ENCODE measurements around the gene NDUFB7.

The NDUFB7 gene

GRCh38 chr19:14525729-14526128 lies 46.1 kb downstream of the NDUFB7 start:
- TF ChIP-seq, protein P1, sequence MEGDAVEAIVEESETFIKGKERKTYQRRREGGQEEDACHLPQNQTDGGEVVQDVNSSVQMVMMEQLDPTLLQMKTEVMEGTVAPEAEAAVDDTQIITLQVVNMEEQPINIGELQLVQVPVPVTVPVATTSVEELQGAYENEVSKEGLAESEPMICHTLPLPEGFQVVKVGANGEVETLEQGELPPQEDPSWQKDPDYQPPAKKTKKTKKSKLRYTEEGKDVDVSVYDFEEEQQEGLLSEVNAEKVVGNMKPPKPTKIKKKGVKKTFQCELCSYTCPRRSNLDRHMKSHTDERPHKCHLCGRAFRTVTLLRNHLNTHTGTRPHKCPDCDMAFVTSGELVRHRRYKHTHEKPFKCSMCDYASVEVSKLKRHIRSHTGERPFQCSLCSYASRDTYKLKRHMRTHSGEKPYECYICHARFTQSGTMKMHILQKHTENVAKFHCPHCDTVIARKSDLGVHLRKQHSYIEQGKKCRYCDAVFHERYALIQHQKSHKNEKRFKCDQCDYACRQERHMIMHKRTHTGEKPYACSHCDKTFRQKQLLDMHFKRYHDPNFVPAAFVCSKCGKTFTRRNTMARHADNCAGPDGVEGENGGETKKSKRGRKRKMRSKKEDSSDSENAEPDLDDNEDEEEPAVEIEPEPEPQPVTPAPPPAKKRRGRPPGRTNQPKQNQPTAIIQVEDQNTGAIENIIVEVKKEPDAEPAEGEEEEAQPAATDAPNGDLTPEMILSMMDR (IDR thresholded peaks at IDR 0.05; ENCODE audit: insufficient read depth, missing control alignments): no peak
- FAIRE-seq (no peak), DNase-seq (ENCODE audit: insufficient read length, low spot score) (no peak)

- FAIRE-seq (no peak), DNase-seq (ENCODE audit: insufficient read length, low spot score) (no peak)
- TF ChIP-seq, protein P1 (IDR thresholded peaks at IDR 0.05; ENCODE audit: insufficient read depth, missing control alignments): no peak
Observed at GRCh38 chr19:14520543-14520942, 51.3 kb downstream of the NDUFB7 start.

DNA sequence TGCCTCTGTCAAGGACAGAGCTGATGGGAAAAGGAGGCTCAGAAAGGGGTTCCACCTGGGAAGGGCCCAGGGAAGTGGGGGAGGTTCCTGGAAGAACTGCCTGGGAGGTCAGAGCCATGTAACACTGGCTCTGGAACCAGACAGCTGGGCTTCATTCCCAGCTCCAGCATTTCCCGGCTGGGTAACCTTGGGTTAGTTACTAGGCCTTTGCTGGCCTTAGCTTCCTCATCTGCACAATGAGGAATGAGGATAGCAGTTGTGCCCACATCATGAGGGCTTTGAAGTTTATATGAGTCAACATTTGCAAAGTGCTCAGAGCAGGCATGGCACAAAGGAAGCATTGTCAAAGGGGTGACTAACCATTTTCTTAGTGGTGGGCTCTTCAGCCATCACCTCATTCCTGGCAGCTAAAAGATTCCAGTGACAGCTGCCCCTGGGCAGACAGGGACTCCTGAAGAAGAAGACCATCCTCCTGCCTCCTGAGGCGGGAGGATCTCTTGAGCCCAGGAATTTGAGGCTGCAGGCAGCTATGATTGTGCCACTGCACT lies 51.9 kb downstream of the NDUFB7 start:
- TF ChIP-seq, protein P1 (IDR thresholded peaks at IDR 0.05; ENCODE audit: insufficient read depth, missing control alignments): no peak
- no peak for FAIRE-seq

GRCh38 chr19:14519245-14519859 lies 52.5 kb downstream of the NDUFB7 start:
- DNase-seq (ENCODE audit: insufficient read length, low spot score): no peak
- no peak for FAIRE-seq
- TF ChIP-seq, protein P1 (IDR thresholded peaks at IDR 0.05; ENCODE audit: insufficient read depth, missing control alignments): no peak

More for the DNA sequence above, 51.9 kb downstream of the NDUFB7 start:
- no peak for DNase-seq (ENCODE audit: insufficient read length, low spot score)

- FAIRE-seq (no peak), DNase-seq (ENCODE audit: insufficient read length, low spot score) (no peak)
- TF ChIP-seq, protein P1 (IDR thresholded peaks at IDR 0.05; ENCODE audit: insufficient read depth, missing control alignments): no peak
Observed at GRCh38 chr19:14517840-14518505, 53.9 kb downstream of the NDUFB7 start, which contains the start of gene DNAJB1. Gene DNAJB1, minus strand, starts transcription at chr19:14518397. Its CDS starts 48 bp downstream, at chr19:14518349.

DNA sequence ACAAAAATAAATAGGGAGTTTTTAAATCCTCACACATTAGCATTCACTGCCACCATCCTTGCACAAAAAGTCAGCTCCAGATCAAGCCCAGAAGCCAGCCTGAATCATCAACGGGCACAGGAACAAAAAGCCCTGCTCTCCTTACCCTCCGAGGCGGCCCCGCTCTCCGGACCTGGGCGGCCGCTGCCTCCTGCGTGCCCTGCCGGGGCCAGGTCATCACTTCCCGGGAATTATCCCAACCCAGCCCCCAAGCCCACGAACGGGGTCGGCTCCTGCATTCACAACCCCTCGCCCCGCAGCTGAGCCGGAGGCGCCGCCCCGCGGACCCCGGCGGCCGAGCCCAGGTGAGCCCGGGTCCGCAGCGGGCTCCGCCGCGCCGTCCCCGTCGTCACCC lies 54.4 kb downstream of the NDUFB7 start:
- DNase-seq (ENCODE audit: insufficient read length, low spot score) (no peak), FAIRE-seq (no peak)
- TF ChIP-seq, protein P1 (IDR thresholded peaks at IDR 0.05; ENCODE audit: insufficient read depth, missing control alignments): no peak

Measured in D721Med (cell line).